Lower leg skin (tissue), 4 donors: ENCODE measurements around the gene SRRM2. TPM values are rescaled to one million over a fixed set of nuclear protein-coding genes. Genes with fewer than 3 reads are reported as not detected.

Experiments used
- DNase-seq, 2 donors: peaks; one replicate each; pipeline ENCODE4 v3.0.0-alpha.2; 2019; ENCODE audit warnings: low spot score in 2 of 2
- H3K4me3 ChIP-seq: fragments of 200-600 bp; sonication (generic); 2 replicates; pipeline ENCODE4 v1.5.1; 2017; ENCODE audit warnings: mild to moderate bottlenecking, low read depth; ENCODE audit not compliant: poor library complexity, severe bottlenecking
- POLR2A ChIP-seq, 2 donors: fragments of 450-650 bp; IDR thresholded peaks; one replicate each; pipeline ENCODE4 v1.6.1; 2016 to 2017; ENCODE audit warnings: antibody characterized with exemption in 2 of 2, mild to moderate bottlenecking in 1 of 2, moderate library complexity in 1 of 2
- WGBS, 2 donors: methylation state at CpG; one replicate each; pipeline ENCODE4 v1.1.5; 2018; 5-methylcytosine and 5-hydroxymethylcytosine counted together
- intact Hi-C: fragments of 100-400 bp; cut with DNase I; formaldehyde crosslinking; loops from one replicate; pipeline ENCODE4 v1.15.0; 2023; ENCODE audit warnings: low total_unique reads
- total RNA-seq, 4 donors: library from RNA; depleted of rRNA; stranded (reverse); fragments of >200 nt; gene quantifications; one replicate each; pipeline ENCODE4 v1.1.0, GENCODE V29; 2016
- TF ChIP-seq, protein P1 (sequence below), 3 donors: fragments of 450-650 bp; IDR thresholded peaks; one replicate each; pipeline ENCODE4 v1.5.1; 2016; ENCODE audit warnings: antibody characterized with exemption in 3 of 3, mild to moderate bottlenecking in 3 of 3, moderate library complexity in 2 of 3

Gene SRRM2
- total RNA-seq, 4 donors from 2014 or later: 257 to 830 (median 272) TPM

GRCh38 chr16:2756288-2757015, 4.0 kb downstream of the SRRM2 start:
- TF ChIP-seq, protein P1, sequence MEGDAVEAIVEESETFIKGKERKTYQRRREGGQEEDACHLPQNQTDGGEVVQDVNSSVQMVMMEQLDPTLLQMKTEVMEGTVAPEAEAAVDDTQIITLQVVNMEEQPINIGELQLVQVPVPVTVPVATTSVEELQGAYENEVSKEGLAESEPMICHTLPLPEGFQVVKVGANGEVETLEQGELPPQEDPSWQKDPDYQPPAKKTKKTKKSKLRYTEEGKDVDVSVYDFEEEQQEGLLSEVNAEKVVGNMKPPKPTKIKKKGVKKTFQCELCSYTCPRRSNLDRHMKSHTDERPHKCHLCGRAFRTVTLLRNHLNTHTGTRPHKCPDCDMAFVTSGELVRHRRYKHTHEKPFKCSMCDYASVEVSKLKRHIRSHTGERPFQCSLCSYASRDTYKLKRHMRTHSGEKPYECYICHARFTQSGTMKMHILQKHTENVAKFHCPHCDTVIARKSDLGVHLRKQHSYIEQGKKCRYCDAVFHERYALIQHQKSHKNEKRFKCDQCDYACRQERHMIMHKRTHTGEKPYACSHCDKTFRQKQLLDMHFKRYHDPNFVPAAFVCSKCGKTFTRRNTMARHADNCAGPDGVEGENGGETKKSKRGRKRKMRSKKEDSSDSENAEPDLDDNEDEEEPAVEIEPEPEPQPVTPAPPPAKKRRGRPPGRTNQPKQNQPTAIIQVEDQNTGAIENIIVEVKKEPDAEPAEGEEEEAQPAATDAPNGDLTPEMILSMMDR (IDR thresholded peaks at IDR 0.05): no peak
- no peak for TF ChIP-seq POLR2A (IDR thresholded peaks at IDR 0.05)
- no peak overlapping the region for H3K4me3 ChIP-seq
- intact Hi-C loops: no loop called here
- DNase-seq: no peak
- 84 to 89% methylated on average over 30 of the region's 30 CpGs for WGBS, 2 donors

GRCh38 chr16:2757344-2757743, 4.9 kb downstream of the SRRM2 start:
- 67 to 75% methylated on average over 11 of the region's 11 CpGs for WGBS, 2 donors
- intact Hi-C loops: no loop called here
- no peak for DNase-seq
- H3K4me3 ChIP-seq: no peak overlapping the region
- no peak for TF ChIP-seq POLR2A (IDR thresholded peaks at IDR 0.05)
- TF ChIP-seq, protein P1 (IDR thresholded peaks at IDR 0.05): no peak

- TF ChIP-seq, protein P1 (IDR thresholded peaks at IDR 0.05): no peak
- no peak for TF ChIP-seq POLR2A (IDR thresholded peaks at IDR 0.05)
- H3K4me3 ChIP-seq: no peak overlapping the region
- no peak for DNase-seq
- intact Hi-C loops: no loop called here
- 96 to 97% methylated on average over 10 of the region's 10 CpGs for WGBS, 2 donors
Measured at GRCh38 chr16:2761472-2761871, 9.0 kb downstream of the SRRM2 start.

DNA sequence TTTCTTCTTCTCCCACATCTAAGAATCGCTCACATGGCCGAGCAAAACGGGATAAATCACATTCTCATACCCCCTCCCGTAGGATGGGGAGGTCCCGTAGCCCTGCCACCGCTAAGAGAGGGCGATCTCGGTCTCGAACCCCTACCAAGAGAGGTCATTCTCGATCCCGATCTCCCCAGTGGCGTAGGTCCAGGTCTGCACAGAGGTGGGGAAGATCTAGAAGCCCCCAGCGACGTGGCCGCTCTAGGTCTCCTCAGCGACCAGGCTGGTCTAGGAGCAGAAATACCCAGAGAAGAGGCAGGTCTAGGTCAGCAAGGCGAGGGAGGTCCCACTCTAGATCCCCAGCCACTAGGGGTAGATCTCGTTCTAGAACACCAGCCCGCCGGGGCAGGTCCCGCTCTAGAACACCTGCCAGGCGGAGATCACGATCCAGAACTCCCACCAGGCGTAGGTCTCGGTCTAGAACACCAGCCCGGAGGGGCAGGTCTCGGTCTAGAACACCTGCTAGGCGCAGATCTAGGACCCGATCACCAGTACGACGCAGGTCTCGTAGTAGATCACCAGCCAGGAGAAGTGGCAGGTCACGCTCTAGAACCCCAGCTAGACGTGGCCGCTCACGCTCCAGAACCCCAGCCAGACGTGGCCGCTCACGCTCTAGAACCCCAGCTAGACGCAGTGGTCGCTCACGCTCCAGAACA, 9.6 kb downstream of the SRRM2 start:
- no peak for TF ChIP-seq POLR2A (IDR thresholded peaks at IDR 0.05)
- TF ChIP-seq, protein P1 (IDR thresholded peaks at IDR 0.05): no peak
- intact Hi-C loops: no loop called here
- H3K4me3 ChIP-seq: no peak overlapping the region
- DNase-seq: no peak
- 96 to 97% methylated on average over 42 of the region's 42 CpGs for WGBS, 2 donors

DNA sequence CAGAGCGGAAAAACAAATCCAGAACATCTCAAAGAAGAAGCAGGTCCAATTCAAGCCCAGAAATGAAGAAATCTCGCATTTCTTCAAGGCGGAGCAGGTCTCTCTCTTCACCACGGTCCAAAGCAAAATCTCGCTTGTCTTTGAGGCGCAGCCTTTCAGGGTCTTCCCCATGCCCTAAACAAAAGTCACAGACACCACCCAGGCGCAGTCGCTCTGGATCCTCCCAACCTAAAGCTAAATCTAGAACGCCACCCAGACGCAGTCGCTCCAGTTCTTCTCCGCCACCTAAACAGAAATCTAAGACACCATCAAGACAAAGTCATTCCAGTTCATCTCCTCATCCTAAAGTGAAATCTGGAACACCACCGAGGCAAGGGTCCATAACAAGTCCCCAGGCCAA, 10.3 kb downstream of the SRRM2 start:
- H3K4me3 ChIP-seq: no peak overlapping the region
- intact Hi-C loops: no loop called here
- no peak for DNase-seq
- no peak for TF ChIP-seq POLR2A (IDR thresholded peaks at IDR 0.05)
- TF ChIP-seq, protein P1 (IDR thresholded peaks at IDR 0.05): no peak
- 97 to 98% methylated on average over 13 of the region's 13 CpGs for WGBS, 2 donors
